Uterus (tissue), 2 donors: Measurements from ENCODE around the gene RANBP17.

Experiments
- POLR2A ChIP-seq, 2 donors: fragments of 450-650 bp; IDR thresholded peaks; one replicate each; pipeline ENCODE4 v1.6.1; 2016; ENCODE audit warnings: antibody characterized with exemption in 2 of 2, mild to moderate bottlenecking in 1 of 2, moderate library complexity in 1 of 2
- TF ChIP-seq, protein P1 (sequence below), 4 experiments: fragments of 200-600 bp in 2 of 4; fragments of 450-650 bp in 2 of 4; sonication (generic) in 2 of 4; IDR thresholded peaks; one replicate each; pipeline ENCODE4 v1.5.1; 2016 to 2019; ENCODE audit warnings: antibody characterized with exemption in 4 of 4, mild to moderate bottlenecking in 2 of 4, moderate library complexity in 1 of 4

DNA sequence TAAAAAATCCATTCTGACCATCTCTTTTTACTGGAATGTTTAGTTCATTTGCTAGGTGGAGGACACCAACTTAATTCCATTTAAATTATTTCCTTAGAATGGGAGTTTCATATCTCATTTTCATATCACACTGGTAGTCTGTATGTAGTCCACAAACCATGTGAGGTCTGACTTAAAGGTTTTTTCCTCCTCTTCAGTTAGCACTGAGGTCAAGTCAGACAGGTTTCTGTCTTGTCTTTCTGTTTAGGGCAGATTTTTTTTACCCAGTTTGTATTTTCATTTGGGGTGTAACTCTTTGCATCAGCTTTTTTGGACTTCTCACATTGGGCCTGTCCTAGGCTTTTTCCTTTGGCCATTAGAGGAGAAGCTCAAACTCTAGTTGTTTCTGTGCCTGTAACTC is 75.3 kb downstream of the RANBP17 start:
- TF ChIP-seq, protein P1, sequence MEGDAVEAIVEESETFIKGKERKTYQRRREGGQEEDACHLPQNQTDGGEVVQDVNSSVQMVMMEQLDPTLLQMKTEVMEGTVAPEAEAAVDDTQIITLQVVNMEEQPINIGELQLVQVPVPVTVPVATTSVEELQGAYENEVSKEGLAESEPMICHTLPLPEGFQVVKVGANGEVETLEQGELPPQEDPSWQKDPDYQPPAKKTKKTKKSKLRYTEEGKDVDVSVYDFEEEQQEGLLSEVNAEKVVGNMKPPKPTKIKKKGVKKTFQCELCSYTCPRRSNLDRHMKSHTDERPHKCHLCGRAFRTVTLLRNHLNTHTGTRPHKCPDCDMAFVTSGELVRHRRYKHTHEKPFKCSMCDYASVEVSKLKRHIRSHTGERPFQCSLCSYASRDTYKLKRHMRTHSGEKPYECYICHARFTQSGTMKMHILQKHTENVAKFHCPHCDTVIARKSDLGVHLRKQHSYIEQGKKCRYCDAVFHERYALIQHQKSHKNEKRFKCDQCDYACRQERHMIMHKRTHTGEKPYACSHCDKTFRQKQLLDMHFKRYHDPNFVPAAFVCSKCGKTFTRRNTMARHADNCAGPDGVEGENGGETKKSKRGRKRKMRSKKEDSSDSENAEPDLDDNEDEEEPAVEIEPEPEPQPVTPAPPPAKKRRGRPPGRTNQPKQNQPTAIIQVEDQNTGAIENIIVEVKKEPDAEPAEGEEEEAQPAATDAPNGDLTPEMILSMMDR (IDR thresholded peaks at IDR 0.05), result no peak
- TF ChIP-seq POLR2A (IDR thresholded peaks at IDR 0.05), result no peak
